Thymus (tissue), 14 donors: ENCODE data around the gene SESN3. TPM values are rescaled to one million over a fixed set of nuclear protein-coding genes. Genes with fewer than 3 reads are reported as not detected.
A peak's percentile ranks its signal among the peaks of the same experiment; 100 is the strongest.
"Not testable (repeated sequence)": the region's sequence is repeated elsewhere in the genome, so short reads cannot be mapped to it uniquely, and the experiment has no call there.

Experiments used
- DNase-seq, 9 donors: peaks; one replicate each; pipeline ENCODE4 v3.0.0-alpha.2; 2013; ENCODE audit warnings: low spot score in 9 of 9, low read depth in 6 of 9, missing footprints in 1 of 9
- H3K27ac ChIP-seq, 2 donors: one replicate each; pipeline ENCODE4 v1.5.1; 2013; ENCODE audit warnings: control low read depth in 1 of 2, low read depth in 1 of 2, low read length in 1 of 2, mild to moderate bottlenecking in 1 of 2, moderate library complexity in 1 of 2
- H3K27me3 ChIP-seq, 2 donors: one replicate each; pipeline ENCODE4 v1.5.1; 2013; ENCODE audit warnings: low read length in 1 of 2; ENCODE audit not compliant: control insufficient read depth in 2 of 2, insufficient read depth in 1 of 2
- H3K36me3 ChIP-seq, 2 donors: one replicate each; pipeline ENCODE4 v1.5.1; 2013; ENCODE audit warnings: low read length in 1 of 2, mild to moderate bottlenecking in 1 of 2, moderate library complexity in 1 of 2; ENCODE audit not compliant: control insufficient read depth in 2 of 2, insufficient read depth in 2 of 2
- H3K4me1 ChIP-seq, 2 donors: one replicate each; pipeline ENCODE4 v1.5.1; 2013; ENCODE audit warnings: low read length in 2 of 2; ENCODE audit not compliant: control insufficient read depth in 2 of 2, insufficient read depth in 2 of 2
- H3K4me3 ChIP-seq, 2 donors: one replicate each; pipeline ENCODE4 v1.5.1; 2013; ENCODE audit warnings: low read length in 2 of 2, control low read depth in 1 of 2, mild to moderate bottlenecking in 1 of 2
- H3K9me3 ChIP-seq, 2 donors: one replicate each; pipeline ENCODE4 v1.5.1; 2013; ENCODE audit warnings: low read length in 1 of 2, mild to moderate bottlenecking in 1 of 2; ENCODE audit not compliant: control insufficient read depth in 2 of 2, insufficient read depth in 1 of 2
- WGBS: extraction: QIAGEN DNeasy Blood & Tissue Kit; methylation state at CpG from one replicate; pipeline ENCODE4 v1.1.7; 2013; 5-methylcytosine and 5-hydroxymethylcytosine counted together
- long read RNA-seq, 10 donors: transcript quantifications; one replicate each; lab custom pipeline, GENCODE V29; 2026
- polyA plus RNA-seq: library from polyadenylated mRNA; stranded (reverse); fragments of 200-250 nt; gene quantifications from one replicate; pipeline ENCODE4 v1.2.3, GENCODE V29; 2013
- total RNA-seq: library from RNA; stranded (reverse); fragments of 120-200 nt; gene quantifications from one replicate; pipeline ENCODE4 v1.2.4, GENCODE V29; 2013
- donor health status: healthy.

SESN3 gene, protein sequence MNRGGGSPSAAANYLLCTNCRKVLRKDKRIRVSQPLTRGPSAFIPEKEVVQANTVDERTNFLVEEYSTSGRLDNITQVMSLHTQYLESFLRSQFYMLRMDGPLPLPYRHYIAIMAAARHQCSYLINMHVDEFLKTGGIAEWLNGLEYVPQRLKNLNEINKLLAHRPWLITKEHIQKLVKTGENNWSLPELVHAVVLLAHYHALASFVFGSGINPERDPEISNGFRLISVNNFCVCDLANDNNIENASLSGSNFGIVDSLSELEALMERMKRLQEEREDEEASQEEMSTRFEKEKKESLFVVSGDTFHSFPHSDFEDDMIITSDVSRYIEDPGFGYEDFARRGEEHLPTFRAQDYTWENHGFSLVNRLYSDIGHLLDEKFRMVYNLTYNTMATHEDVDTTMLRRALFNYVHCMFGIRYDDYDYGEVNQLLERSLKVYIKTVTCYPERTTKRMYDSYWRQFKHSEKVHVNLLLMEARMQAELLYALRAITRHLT
- 24.1 TPM for total RNA-seq
- polyA plus RNA-seq = 18.8 TPM
- long read RNA-seq, donor 1, full-length matches to known transcripts = 2 of 2 reads
- long read RNA-seq, donor 1, partial matches to known transcripts = 0 of 2 reads
- long read RNA-seq, donor 1, other reads (novel, unspliced or antisense) = 0 of 2 reads
- long read RNA-seq, donor 2 = 0 reads
- long read RNA-seq, donor 3, partial matches to known transcripts = 0 of 3 reads
- long read RNA-seq, donor 3, other reads (novel, unspliced or antisense) = 0 of 3 reads
- long read RNA-seq, donor 4, full-length matches to known transcripts = 2 of 2 reads
- long read RNA-seq, donor 4, partial matches to known transcripts = 0 of 2 reads
- long read RNA-seq, donor 4, other reads (novel, unspliced or antisense) = 0 of 2 reads
- long read RNA-seq, donor 5, full-length matches to known transcripts = 5 of 5 reads
- long read RNA-seq, donor 5, partial matches to known transcripts = 0 of 5 reads
- long read RNA-seq, donor 5, other reads (novel, unspliced or antisense) = 0 of 5 reads
- long read RNA-seq, donor 6, full-length matches to known transcripts = 4 of 4 reads
- long read RNA-seq, donor 6, partial matches to known transcripts = 0 of 4 reads
- long read RNA-seq, donor 6, other reads (novel, unspliced or antisense) = 0 of 4 reads
- long read RNA-seq, donor 7, full-length matches to known transcripts = 6 of 11 reads
- long read RNA-seq, donor 7, partial matches to known transcripts = 5 of 11 reads
- long read RNA-seq, donor 7, other reads (novel, unspliced or antisense) = 0 of 11 reads
- long read RNA-seq, donor 8, full-length matches to known transcripts = 2 of 2 reads
- long read RNA-seq, donor 8, partial matches to known transcripts = 0 of 2 reads
- long read RNA-seq, donor 8, other reads (novel, unspliced or antisense) = 0 of 2 reads
- long read RNA-seq, donor 9, full-length matches to known transcripts = 2 of 2 reads
- long read RNA-seq, donor 9, partial matches to known transcripts = 0 of 2 reads
- long read RNA-seq, donor 9, other reads (novel, unspliced or antisense) = 0 of 2 reads
- long read RNA-seq, donor 10, full-length matches to known transcripts = 4 of 4 reads
- long read RNA-seq, donor 10, partial matches to known transcripts = 0 of 4 reads
- long read RNA-seq, donor 10, other reads (novel, unspliced or antisense) = 0 of 4 reads

DNA sequence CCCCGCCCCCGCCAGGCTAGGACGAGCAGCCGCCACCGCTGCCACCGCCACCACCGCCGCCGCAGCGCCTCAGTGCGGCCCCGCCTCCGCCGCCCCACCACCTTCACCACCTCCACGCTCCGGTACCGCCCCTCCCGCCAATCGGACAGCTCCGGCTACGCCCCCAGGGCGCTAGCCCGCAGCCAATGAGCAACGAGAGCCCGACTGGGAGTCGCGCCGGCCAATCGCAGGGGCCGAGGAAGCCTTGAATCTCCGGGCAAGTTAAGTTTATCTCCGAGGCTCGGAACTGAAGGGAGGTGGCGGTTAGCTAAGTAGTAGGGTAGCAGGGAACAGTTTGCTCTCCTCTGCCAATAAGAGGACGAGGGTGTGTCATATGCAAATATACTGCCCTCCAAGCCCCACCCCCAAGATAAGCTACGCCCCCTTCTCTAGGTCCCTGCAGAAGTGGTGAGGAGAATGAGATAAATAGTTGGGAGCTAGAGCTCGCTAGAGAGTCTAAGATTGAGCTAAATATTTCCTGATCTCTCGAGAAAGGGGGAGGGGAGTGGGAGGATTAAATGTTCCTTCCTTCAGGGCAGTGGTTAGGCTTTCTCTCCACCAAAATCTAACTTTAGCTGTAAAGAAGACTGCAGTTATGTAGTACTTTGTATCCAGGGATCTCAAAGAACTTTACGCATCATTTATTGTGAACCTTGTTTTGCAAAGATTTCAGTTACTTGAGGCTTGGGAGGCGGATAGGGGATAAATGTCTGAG is at the start of gene SESN3:
TSS of gene SESN3 (minus strand) at position 76 of the 754 bp plus-strand sequence. CDS start 342 bp downstream, outside the sequence.
- WGBS = under 1% methylated on average over 40 of the region's 40 CpGs
- Histone ChIP-seq H3K36me3 (no peaks in the 10 kb centered on the region), H3K9me3 (no peaks in the 10 kb centered on the region), H3K27ac (peak within 1 kb of the TSS; percentile 95 to 98), H3K4me1 (peaks cover 4 to 15% of the 10 kb centered on the region in 2 donors), H3K27me3 (no peaks in the 10 kb centered on the region), H3K4me3 (peak within 1 kb of the TSS; percentile 63 to 85)
- peak; percentile 93 to 99 (median 96) for DNase-seq

DNA sequence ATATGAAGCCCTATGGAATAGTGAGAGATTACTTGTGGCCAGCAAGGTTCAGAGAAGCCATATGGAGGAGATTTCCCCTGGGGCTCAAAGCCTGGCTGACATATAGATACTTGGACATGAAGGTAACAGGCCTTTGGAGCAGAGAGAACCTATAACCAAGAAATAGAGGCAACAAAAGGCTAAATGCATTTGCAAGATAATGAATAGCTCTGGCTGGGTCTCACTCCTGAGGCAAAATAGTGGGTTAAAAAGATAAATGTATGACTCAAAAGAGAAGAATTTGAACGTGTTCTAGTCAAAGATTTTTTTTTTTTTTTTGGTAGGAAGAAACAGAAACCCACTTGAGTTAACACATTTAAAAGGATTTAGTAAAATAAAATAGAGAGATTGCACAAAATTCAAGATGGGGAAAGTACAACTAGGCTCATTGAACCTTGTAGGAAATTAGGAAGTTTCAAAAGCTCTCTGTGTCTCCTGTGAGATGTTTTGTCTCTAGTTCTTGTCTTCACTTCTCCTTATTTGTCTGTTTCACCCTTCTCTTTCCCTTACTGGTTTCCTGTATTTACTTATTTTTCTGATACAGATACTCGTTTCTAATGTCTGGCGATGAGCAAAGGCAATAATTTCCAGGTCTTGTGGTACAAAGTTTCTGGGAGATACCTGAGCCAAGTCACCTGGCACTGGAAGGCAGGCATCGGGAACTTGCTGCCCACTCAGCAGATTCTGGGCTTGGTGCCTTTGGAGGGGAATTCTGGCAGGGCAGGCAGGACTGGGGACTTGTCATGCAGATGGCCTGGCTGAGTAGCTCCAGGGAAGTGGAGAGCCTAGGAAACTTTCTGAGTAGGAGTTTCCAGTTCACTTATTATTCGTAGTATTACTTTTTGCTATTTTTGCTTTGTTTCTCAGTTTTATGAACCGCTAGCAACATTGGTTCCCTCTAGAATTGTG is 49.2 kb upstream of the SESN3 start:
- 90% methylated on average over 6 of the region's 6 CpGs for WGBS
- Histone ChIP-seq H3K36me3 (no peaks in the 10 kb centered on the region), H3K27ac (no peak overlapping the region), H3K4me1 (no peaks in the 10 kb centered on the region), H3K27me3 (no peaks in the 10 kb centered on the region), H3K9me3 (no peaks in the 10 kb centered on the region), H3K4me3 (no peak overlapping the region)
- no peak for DNase-seq

DNA sequence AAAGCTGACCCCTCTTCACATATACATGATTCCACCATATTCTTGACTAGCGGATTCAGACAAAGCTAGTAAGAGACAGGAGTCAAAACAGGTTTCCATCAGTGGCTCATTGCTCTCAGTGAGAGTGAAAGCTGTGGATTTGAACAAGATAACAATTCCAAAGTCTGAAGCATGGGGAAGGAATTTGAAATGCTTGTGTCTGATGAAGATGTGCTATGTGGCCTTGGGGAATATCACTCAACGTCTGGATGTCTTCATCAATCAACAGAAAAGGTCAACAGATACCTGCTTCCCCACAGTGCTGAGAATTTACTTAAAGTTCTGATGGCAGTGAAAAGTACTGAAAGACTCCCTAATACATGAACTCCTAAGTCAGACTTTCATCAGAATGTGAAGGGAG is 46.9 kb upstream of the SESN3 start:
- H3K4me3 ChIP-seq = no peak overlapping the region
- WGBS = 92% methylated on average over 2 of the region's 2 CpGs
- H3K4me1 ChIP-seq = no peaks in the 10 kb centered on the region
- no peaks in the 10 kb centered on the region for H3K36me3 ChIP-seq
- DNase-seq = no peak
- no peaks in the 10 kb centered on the region for H3K9me3 ChIP-seq
- H3K27ac ChIP-seq = no peak overlapping the region
- no peaks in the 10 kb centered on the region for H3K27me3 ChIP-seq

DNA sequence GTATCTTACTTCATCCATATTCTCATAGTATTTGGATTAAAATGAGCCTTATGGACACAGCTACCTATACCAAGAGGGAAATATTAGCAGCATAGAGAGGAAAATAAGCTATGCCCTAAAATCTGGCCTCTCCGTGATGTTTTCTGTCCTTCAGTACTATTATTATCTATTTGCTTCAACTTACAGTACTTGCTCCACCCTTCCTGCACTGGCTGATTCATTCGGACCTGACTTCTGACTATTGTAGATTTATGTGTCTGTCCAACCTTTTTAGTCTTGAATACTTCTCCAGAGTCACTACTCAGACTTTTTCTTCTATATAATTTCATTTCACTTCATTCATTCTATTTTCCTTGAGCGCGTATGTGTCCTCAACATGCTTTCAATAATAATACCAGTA is 45.1 kb upstream of the SESN3 start:
- no peak overlapping the region for H3K4me3 ChIP-seq
- WGBS = 98% methylated on average over 4 of the region's 4 CpGs
- DNase-seq = no peak
- no peaks in the 10 kb centered on the region for H3K4me1 ChIP-seq
- H3K27ac ChIP-seq = no peak overlapping the region
- no peaks in the 10 kb centered on the region for H3K27me3 ChIP-seq
- H3K36me3 ChIP-seq = no peaks in the 10 kb centered on the region
- no peaks in the 10 kb centered on the region for H3K9me3 ChIP-seq

DNA sequence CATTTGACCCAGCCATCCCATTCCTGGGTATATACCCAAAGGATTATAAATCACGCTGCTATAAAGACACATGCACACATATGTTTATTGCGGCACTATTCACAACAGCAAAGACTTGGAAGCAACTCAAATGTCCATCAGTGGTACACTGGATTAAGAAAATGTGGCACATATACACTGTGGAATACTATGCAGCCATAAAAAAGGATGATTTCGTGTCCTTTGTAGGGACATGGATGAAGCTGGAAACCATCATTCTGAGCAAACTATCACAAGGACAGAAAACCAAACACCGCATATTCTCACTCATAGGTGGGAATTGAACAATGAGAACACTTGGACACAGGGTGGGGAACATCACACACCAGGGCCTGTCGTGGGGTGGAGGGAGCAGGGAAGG is 42.6 kb upstream of the SESN3 start:
- not testable (repeated sequence) for H3K9me3 ChIP-seq, H3K36me3 ChIP-seq, DNase-seq, H3K4me3 ChIP-seq, H3K27me3 ChIP-seq, H3K4me1 ChIP-seq, H3K27ac ChIP-seq
- 79% methylated on average over 5 of the region's 5 CpGs for WGBS

DNA sequence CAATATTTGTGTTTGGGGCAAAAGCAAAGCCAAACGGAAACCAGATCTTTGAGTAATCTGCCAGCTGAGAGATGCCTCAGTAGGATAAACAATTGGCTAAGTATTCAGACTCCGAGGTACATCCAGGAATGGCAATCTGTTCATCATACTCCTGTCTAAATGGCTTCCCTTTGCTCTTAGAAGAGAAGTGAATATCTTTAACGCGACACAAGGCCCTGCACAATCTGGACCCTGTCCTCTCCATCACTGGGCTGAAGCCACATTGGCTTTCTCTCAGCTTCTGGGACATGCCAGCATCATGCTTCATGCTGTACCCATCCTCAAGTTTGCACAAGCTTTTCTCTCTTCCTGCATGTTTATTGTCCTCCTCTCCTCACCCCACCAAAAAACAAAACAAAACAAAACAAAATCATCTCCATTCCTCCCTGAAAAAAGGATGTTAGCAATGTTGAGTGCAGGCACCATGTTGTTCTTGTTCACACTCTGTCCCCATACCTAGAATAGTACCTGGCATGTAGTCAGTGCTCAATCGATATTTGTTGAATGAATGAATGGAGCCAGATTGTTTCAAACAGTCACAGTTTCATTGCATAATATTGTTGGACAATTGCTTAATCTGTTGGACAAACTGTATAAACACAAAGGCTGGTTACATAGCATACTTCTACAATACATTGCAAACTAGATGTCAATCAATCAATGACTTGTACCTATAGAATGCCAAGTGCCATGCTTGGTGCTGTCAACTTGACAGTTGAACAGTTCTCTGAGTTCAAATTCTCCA is 38.2 kb upstream of the SESN3 start:
- Histone ChIP-seq H3K27me3 (no peaks in the 10 kb centered on the region), H3K9me3 (no peaks in the 10 kb centered on the region), H3K4me1 (no peaks in the 10 kb centered on the region), H3K27ac (no peak overlapping the region), H3K36me3 (no peaks in the 10 kb centered on the region), H3K4me3 (no peak overlapping the region)
- DNase-seq = no peak
- 95% methylated on average over 5 of the region's 5 CpGs for WGBS

DNA sequence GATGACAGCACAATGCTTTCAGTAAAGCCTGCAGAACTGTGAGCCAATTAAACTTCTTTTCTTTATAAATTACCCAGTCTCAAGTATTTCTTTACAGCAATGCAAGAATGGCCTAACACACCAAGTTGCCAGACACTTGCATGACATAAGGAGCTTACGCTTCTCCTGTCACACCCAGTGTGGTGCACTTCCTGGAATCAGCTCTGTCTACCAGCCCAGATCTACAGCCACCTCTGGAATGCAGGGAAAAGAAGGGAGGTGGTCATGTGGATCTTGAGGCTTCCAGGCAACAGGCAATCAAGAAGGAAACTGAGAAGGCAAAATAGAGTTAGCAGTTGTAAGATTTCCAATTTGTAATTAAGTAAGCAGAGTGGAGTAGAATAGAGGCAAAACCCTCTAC is 37.4 kb upstream of the SESN3 start:
- Histone ChIP-seq H3K9me3 (no peaks in the 10 kb centered on the region), H3K27ac (no peak overlapping the region), H3K4me3 (no peak overlapping the region), H3K4me1 (peaks cover 0 to 3% of the 10 kb centered on the region in 2 donors), H3K36me3 (no peaks in the 10 kb centered on the region), H3K27me3 (no peaks in the 10 kb centered on the region)
- no peak for DNase-seq
- 96% methylated on average over 1 of the region's 1 CpG for WGBS
